NCI-H1436 treated with DMSO at 0.1 percent for 48 hours (cell line): ENCODE data around the gene SLC12A2.

ENCODE experiments used
- DNase-seq: peaks from one replicate; lab custom pipeline; 2025; lab: John Stamatoyannopoulos, UW

SLC12A2 gene

GRCh38 chr5:128083033-128083810 is at the start of gene SLC12A2:
SLC12A2 (plus strand) TSS chr5:128083766; CDS start chr5:128083955, 189 bp downstream.
- peak; percentile 31 for DNase-seq

GRCh38 chr5:128035689-128036088 is 47.9 kb upstream of the SLC12A2 start:
- no peak for DNase-seq

- no peak for DNase-seq
These were observed 46.6 kb upstream of the SLC12A2 start for GRCh38 chr5:128036950-128037349.

- no peak for DNase-seq
These were observed 44.9 kb upstream of the SLC12A2 start for GRCh38 chr5:128038643-128039042.

- no peak for DNase-seq
These were observed 42.6 kb upstream of the SLC12A2 start for GRCh38 chr5:128040927-128041326.

GRCh38 chr5:128052780-128053179 is 30.8 kb upstream of the SLC12A2 start:
- no peak for DNase-seq

- no peak for DNase-seq
These were observed 30.1 kb upstream of the SLC12A2 start for GRCh38 chr5:128053291-128053954.

GRCh38 chr5:128060644-128061385 is 22.8 kb upstream of the SLC12A2 start:
- DNase-seq: no peak

- DNase-seq: no peak
These were observed 21.3 kb upstream of the SLC12A2 start for GRCh38 chr5:128062172-128062746.

GRCh38 chr5:128074171-128074570 is 9.4 kb upstream of the SLC12A2 start:
- no peak for DNase-seq

- DNase-seq: no peak
These were observed 8.6 kb upstream of the SLC12A2 start for GRCh38 chr5:128074953-128075352.

GRCh38 chr5:128077526-128077925 is 6.0 kb upstream of the SLC12A2 start:
- DNase-seq: no peak

GRCh38 chr5:128081111-128081851 is 2.3 kb upstream of the SLC12A2 start:
- no peak for DNase-seq

GRCh38 chr5:128082551-128083032 is 974 bp upstream of the SLC12A2 start:
- no peak for DNase-seq

- DNase-seq: no peak
These were observed 253 bp downstream of the SLC12A2 start for GRCh38 chr5:128083811-128084227.

GRCh38 chr5:128084228-128085167 is 932 bp downstream of the SLC12A2 start:
- no peak for DNase-seq

GRCh38 chr5:128085413-128085812 is 1.8 kb downstream of the SLC12A2 start:
- no peak for DNase-seq

GRCh38 chr5:128091579-128091978 is 8.0 kb downstream of the SLC12A2 start:
- DNase-seq: no peak

GRCh38 chr5:128092144-128092543 is 8.6 kb downstream of the SLC12A2 start:
- no peak for DNase-seq

GRCh38 chr5:128093368-128093767 is 9.8 kb downstream of the SLC12A2 start:
- DNase-seq: no peak
